ENCODE measurements around the gene DYDC2.

DYDC2 gene

DNA sequence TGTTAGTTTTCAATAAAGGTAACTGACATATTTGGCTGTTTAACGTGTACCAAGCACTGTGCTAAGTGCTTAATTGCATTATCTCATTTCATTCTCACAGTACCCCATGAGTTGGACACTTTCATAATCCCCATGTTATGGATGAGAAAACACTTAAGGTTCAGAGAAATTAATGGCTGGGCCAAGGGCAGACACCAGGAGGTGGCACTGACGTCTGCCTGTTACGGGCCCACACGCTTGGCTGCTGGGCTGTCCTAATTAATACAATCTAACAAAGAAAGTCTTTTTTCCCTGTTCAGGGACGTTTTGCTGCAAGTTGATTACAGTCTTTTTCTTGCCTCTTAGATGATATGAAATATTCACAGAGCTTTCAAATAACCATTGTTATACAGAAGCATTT is 16.1 kb downstream of the DYDC2 start:
- no peak for DNase-seq

DNA sequence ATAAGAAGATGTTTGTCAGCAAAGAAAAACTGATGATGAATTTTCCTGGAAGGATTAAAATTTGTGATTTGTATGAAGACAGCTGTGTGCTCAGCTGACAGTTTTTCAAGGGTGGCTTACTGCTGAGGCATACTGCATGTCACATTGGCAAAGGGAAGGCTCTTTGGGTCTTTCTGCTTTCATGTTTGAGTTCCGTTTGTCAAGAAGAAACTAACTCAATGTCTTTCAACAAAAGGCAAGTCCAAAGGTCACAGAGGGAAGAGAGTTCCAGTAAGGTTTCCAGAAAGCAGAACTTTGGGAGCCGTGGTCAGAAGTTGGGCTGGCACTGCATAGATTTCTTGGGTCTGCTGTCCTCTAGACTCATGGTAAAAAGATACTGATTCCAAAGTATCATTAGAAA is 16.9 kb downstream of the DYDC2 start:
- no peak for DNase-seq

DNA sequence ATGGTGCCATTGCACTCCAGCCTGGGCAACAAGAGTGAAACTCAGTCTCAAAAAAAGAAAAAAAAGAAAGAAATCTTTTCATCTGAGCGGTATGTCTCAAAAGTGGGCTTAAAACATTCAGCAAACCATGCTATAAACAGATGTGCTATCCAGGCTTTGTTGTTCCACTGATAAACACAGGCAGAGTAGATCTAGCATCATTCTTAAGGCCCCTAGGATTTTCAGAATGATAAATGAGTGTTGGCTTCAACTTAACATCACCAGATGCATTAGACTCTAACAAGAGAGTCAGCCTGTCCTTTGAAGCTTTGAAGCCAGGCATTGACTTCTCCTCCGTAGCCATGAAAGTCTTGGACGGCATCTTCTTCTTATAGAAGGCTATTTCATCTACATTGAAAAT is 23.1 kb downstream of the DYDC2 start:
- DNase-seq = no peak

DNA sequence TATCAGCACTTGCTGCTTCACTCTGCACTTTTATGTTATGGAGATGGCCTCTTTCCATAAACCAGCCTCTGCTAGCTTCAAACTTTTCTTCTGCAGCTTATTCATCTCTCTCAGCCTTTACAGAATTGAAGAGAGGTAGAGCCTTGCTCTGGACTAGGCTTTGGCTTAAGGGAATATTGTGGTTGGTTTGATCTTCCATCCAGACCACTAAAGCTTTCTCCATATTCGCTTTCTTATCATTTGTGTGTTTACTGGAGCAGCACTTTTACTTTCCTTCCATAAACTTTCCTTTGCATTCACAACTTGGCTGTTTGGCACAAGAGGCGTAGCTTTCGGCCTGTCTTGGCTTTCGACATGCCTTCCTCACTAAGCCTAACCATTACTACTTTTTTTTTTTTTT is 23.6 kb downstream of the DYDC2 start:
- no peak for DNase-seq

DNA sequence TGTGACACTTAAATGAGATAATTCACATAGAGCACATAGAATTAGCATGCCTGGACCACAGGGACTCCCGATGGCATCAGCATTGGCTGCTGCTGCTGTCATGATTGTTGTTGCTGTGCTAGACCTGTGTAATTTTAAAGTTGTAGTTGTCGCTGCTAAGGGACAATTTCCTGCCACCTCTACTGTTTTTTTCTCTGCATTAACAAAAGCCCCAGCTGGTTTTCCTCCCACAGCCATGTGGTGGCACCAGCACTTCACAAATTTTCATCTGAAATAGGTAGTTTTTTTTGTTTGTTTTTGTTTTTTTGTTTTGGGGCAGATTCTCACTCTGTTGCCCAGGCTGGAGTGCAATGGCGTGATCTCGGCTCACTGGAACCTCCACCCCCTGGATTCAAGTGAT is 26.4 kb downstream of the DYDC2 start:
- DNase-seq = peak; percentile 72

DNA sequence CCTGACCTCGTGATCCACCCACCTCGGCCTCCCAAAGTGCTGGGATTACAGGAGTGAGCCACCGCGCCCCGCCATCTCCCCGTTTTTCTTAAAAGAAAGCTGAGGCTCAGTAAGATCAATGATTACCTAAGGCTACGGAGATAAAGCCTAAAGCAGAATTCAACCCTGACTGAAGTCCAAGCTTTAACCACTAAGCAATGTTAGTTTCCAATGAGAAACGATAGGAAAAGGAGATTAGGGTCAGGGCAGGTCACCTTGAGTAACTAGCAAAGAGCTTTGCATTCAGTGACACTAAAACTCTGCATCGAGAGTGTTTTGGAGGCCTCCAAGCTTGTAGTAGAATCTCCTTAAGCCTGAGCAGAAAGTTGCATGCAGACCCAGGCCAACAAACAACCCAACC is 34.2 kb downstream of the DYDC2 start:
- DNase-seq = no peak

DNA sequence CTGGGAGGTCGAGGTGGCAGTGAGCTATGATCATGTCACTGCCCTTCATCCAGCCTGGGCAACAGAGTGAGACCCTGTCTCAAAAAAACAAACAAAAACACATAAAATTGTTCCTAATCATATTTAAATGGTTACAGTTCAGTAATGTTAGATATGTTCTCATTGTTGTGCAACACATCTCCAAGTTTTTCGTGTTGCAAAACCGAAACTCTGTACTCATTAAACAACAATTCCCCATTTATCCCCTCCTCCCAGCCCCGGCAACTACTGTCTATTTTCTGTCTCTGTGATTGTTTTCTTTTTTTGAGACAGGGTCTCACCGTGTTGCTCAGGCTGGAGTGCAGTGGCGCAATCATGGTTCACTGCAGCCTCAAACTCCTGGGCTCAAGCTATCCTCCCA is 35.7 kb downstream of the DYDC2 start:
- DNase-seq = no peak

DNA sequence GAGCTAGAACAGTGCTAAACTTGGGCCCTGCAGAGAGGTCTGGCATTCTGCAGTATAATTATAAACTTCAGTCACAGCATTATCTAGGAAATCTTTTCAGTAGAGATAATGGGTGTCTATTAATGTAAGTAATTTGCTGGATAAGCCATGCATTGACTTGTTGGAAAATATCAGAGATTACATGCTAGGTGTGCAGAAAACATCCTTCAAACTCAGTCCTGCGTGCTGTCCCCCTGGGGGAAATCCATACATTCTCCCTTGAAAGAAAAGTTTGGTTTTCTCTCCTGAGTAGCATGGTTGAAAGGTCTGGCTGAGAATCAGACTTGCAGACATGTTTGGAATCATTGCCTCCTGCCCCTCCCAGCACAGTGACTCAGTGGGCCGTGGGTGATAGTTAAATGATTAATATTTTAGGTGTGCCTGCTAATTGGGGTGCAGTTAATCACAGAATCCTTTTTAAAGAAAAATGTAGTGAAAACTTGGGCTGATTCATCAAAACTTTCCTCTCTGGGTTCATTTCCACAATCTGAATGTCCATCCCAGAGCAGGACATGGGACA is 37.9 kb downstream of the DYDC2 start:
- no peak for DNase-seq

DNA sequence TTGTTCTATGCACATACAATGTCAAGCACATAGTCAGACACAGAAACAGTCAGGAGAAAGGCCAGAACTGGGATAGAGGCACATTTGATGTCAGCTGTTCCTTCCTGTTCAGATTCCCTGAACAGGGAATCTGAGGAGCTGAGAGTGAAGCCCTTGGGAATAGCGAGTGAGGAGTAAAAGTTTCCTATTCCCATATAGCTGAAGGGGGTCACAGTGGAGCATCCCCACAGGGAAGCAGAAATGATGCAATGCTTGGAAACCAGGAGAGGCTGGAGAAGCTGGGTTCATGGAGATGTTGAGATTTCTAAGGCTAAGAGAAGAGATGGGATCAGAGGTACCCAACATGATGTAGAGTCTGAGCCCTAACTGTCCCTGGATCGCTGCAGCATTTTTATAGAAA is 40.4 kb downstream of the DYDC2 start:
- DNase-seq = no peak

DNA sequence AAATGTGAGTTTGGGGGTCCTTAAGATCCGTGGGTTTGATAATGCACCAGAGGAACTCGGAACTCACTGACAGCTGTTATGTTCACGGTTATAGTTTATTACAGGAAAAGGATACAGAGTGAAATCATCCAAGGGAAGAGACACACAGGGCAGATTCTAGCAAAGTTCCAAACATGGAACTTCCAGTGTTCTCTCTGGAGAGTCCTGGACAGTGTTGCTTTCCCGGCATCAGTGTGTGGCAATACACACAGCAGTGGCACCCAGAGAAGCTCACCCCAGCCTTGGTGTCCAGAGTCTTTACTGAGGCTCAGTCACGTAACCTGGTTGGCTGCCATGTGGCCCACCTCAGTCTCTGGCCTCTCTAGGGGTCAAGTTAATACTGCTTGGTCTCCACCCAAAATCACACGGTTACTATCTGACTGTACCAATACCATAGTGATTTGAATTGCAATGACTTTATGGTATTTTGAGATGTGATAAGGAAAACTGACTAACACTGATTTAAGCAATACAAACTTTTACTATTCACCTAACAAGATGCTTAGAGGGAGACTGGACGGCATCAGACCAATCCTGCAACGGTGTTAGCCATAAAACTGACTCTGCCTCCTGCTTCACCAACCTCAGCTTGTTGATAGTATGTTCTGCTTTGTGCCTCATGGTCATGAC is 43.7 kb downstream of the DYDC2 start:
- DNase-seq = no peak

DNA sequence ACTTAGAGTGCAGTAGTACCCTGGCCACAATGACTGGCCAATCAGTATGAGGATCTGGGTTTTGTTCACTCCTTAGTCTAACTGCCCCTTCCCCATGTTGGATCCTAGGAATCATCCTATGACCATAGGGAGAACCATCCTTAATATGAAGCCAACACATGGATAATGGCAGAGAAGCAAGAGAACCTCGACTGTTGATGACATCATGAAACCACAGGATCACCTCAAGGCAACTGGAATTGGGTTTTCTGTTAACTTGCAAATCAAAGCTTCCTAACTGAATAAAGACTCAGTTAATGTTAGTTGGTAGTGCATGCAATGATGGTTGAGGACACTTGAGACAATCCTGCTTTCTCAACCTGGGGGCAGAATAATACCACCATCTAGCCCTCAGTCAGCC is 48.5 kb downstream of the DYDC2 start:
- no peak for DNase-seq

DNA sequence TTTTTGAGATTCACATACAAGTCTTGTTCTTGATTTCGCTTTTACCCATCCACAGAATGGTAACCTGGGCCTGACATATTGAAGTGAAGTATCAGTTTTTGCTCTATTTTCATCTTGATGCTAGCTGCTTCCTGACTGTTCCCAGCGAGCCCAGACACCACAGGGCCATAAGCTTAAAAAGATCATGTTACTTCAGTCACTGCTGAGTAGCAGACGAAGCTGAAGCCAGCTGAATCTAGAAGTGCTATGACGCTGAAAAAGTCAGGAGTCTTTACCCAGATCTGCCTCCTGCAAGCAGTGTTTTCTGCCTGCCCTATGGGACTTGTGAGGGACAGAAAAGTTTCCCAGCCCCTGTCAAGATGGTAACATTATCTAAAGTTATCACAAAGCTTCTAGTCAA is 49.0 kb downstream of the DYDC2 start:
- no peak for DNase-seq

DNA sequence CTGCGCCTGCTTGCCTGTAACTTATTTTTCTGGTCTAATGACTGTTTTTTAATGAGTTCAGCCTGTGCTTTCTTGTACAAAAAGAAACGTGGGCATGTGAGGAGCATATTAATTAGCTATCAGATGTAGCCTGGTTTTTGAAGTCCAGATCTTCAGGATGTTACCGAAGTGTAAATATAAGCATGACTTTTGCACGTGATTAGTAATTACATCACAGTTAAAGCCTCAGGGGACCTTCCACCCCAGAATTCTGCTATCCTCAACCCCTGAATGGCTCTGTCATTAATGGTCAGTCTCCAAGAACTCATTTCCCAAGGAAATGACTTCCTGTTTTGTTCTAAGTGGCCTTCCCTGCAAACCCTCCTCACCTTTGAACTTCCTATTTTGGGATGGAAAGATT is 49.6 kb downstream of the DYDC2 start:
- no peak for DNase-seq

DNA sequence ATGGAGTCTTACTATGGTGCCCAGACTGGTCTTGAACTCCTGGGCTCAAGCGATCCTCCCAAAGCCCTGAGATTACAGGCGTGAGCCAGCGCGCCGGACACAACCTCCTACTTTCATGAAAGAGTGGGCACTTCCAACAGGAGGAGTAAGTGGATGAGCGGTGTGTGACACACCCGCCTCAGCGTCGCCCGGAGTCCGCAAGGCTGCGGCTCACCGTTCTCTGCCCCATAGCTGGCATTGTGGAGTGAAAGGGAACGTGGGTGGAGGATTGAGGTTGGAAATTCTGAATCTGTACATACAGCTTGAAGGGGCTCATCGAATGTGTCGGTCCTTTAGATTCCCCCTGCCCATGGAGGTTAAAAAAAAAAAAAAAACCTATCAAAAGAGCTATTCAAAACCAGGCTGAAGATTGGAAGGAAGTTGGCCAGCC is 51.2 kb downstream of the DYDC2 start:
- peak; percentile 77 for DNase-seq

DNA sequence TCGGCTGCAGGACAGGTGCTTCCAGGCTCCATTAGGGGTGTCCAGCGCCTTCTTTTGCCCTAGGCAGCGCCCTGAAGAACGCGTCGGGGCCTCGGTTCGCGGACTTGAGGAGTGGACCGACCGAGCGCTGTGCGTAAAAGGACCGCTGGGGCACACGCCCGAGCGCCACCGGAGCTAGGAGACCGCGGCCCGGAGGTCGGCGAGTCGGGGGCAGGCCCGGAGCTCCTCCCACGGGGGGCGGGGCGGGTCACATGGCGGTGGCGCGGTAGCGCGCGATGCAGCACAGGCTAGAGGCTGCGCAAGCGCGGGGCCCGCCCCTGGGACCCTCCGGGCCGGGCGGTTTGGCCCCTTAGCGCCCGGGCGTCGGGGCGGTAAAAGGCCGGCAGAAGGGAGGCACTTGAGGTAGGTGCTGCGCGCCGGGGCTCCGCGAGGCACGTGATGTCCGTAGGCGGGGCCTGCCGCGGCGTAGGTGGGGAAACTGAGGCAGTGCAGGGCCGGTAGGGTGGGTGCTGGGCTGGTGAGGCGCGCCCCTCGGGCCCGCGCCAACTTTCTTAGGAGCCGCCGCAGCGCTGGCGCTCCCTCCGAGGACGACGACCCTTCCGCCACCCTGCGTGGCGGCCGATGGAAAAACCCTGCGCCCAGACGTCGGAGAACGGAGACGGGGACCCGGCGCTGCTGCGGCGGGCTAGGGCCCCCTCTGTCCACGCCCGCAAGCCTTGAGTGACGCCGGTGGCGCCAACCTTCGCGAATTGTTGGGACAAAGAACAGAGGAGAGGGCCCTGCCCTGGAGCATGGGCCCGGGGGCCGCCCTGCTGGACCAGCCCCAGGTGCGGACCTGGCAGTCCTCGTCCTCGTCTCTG is 51.9 kb downstream of the DYDC2 start, which contains the start of gene PRXL2A:
PRXL2A (plus strand) TSS at position 310 of the 860 bp plus-strand sequence. CDS start 11,917 bp downstream, outside the sequence.
- DNase-seq = peak; percentile 94

DNA sequence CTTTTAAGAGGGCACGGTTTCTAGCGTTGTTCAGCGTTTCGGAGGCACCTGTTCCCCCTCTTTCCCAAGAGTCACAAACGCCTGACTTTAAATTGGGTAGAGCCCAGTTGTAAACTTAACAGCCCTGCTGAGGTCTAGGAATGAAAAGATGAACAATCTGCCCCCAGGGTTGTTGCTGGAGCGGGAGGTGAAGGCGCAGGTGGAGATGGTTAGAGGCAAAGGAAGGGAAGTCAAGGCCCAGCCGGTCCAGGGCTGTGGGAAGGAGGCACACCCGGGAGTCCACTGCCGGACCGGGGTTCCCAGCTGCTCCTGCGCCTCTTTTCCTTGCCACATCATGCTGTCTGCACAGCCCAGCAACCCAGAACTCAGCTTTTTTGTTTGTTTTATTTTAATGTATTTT is 52.5 kb downstream of the DYDC2 start:
- peak; percentile 65 for DNase-seq

DNA sequence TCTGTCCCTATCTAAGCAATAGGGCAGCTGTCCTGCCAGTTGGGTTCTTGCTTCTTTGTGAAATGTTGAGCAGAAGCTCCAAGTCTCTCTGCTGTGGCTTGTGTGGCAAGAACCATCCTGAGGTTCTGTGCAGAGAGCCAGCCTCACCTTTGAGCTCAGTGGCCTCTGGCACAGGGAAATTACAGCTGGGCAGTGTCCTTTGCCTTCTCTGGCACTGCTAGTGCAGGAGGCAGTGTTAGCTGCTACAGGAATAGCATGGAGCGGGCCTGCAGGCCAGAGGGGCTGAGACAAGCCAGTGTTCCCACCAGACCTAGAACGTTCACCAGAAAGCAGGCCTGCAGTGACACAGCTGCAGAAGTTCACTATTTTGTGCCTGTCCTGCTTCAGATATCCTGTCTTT is 53.5 kb downstream of the DYDC2 start:
- DNase-seq = peak; percentile 58

DNA sequence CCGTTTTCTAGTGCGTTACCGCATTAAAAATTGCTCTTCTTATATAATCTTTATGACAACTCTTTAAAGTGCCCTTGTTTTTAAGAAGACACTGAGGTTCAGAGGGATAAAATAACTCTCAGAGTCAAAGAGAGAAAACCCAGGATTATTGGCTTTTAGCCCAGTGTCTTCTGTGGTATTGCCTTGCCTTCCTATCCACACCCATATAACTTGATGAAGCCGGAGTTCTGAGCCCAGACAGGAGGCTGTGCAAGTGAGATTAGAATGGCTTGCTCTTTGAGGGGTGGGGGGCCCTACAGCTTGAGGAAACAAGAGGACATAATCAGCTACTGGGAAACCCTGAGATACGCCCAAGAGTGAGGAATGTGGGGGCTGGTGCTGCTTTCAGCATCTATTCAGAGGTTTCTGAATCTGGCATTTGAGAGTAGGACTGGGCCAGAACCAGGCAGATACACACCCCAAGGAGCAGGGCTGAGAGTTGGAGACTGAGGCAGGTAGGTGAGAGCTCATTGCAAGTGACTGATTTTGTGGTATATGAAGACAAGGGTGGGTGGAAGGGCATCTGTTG is 54.1 kb downstream of the DYDC2 start:
- DNase-seq = no peak

DNA sequence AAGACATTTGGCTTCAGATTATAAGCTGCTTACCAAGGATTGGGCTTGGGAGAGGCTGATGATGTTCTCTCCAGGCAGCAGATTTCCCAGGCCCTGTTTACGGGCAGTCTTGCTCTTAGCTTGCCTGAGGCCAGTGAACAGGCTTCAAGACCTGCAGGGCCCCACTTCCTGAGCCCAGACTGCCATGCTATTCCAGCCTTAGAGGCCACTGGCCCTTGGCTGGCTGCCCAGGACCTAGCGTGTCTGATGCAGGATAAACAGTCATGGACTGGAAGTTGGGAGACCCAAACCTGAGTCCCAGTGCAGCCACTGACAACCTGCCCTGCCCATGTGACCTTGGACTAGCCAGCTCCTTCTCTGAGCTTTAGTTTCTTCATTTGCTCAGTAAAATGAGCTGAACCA is 54.7 kb downstream of the DYDC2 start:
- DNase-seq = peak; percentile 60

DNA sequence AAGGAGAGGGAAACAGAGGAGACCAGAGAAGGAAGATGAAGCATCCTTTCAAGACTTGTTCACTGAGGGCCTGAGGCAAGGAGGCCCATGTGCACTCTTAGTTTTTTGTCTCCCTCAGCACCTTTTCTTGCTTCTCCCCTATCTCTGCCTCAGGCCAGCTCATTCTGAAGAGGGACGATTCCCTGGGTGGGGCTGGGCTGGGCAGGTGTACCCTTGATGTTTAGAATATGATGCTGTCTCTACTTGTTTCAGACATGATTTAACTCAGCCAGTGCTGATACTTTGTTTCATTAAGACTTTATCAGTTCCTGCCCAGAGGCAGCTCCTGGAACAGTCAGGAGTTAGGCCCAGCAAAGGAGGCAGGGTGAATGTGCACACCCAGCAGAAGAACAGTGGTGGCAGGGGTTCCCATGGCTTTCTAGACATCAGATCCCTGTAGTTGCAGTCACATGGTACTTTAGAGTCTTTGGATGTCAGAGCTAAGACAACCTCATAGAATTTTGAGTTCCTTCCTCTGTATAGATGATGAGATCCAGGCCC is 55.2 kb downstream of the DYDC2 start:
- no peak for DNase-seq

DNA sequence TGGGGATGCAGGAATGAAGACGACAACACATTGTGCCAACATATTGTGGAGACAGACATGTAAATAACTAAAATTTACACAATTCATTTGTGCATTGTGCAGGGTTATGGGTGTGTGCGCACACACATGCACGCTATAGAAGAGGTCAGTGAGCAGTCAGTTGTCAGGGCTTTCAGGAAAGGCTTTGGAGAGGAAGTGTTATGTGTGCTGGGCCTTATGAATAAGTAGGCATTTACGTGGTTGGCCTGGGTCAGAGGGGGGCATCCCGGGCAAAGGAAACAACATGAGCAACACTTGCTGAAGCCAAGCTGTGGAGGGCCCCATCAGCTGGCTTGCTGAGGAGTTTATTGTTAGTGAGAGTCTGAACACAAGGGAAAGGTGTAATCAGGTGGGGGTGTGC is 55.9 kb downstream of the DYDC2 start:
- DNase-seq = no peak

DNA sequence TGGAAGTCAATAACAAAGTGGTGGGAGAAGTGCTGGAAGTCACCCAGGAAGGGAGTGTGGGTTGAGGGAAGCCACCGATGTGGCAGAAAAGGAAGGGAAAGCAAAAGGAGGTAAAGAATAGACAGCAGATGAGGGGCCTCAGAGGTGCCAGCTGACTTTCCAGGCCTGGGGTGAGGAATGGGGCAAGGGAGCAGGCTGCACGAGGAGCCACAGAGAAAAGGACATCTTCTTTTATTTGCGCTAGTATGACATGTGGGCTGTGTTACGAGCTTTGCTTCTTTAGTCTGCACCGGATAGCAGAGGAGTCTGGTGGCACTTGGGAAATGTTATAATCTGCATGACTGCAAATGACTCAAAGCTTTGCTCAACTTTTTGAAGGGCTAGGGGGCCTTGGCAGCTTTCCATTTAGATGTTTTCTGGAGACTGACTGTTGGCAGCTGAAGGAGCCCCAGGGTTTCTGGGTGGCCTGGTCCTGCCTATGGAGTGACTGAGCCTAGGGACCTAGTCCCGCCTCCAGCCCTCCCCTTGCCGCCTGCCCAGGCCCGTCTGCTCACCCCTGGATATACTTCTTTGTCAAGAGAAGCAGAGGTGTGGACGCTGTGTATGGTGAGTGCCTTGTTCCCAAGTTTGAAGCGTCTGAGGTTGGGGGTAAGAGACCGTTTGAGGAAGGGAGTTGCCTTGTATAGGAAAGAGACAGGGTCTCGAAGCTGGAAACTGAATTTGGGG is 56.9 kb downstream of the DYDC2 start:
- no peak for DNase-seq
